Ishikawa (cell line): ENCODE results near the gene LRRC45.

Source experiments
- CEBPB ChIP-seq: IDR thresholded peaks from 2 replicates; pipeline ENCODE4 v1.6.1; 2012
- EP300 ChIP-seq: IDR thresholded peaks from 2 replicates; pipeline ENCODE4 v1.6.1; 2012; ENCODE audit warnings: borderline replicate concordance
- FOXM1 ChIP-seq: IDR thresholded peaks from 2 replicates; pipeline ENCODE4 v1.6.1; 2012; ENCODE audit warnings: low read depth, borderline replicate concordance
- RAD21 ChIP-seq: IDR thresholded peaks from 2 replicates; pipeline ENCODE4 v1.6.1; 2012; ENCODE audit warnings: low read depth
- TAF1 ChIP-seq: IDR thresholded peaks from 2 replicates; pipeline ENCODE4 v1.6.1; 2012; ENCODE audit warnings: low read depth, mild to moderate bottlenecking
- TEAD4 ChIP-seq: IDR thresholded peaks from 2 replicates; pipeline ENCODE4 v1.6.1; 2012
- YY1 ChIP-seq: IDR thresholded peaks from 2 replicates; pipeline ENCODE4 v1.6.1; 2012; ENCODE audit warnings: low read depth
- ZBTB7A ChIP-seq: IDR thresholded peaks from 2 replicates; pipeline ENCODE4 v1.6.1; 2012; ENCODE audit warnings: low read depth

GRCh38 chr17:82050152-82050760 is 27.2 kb downstream of the LRRC45 start:
- TF ChIP-seq TEAD4 (no peak), TAF1 (no peak), RAD21 (no peak), CEBPB (no peak), YY1 (no peak), FOXM1 (no peak), ZBTB7A (no peak), EP300 (no peak)
